ENCODE data around the gene THSD7A.

GRCh38 chr7:11341285-11341944, 490.6 kb downstream of the THSD7A start:
- peak; percentile 82 for TF ChIP-seq CTCF (IDR thresholded peaks at IDR 0.05; ENCODE audit: poor library complexity)
- TF ChIP-seq EZH2phosphoT487 (IDR thresholded peaks at IDR 0.05; ENCODE audit: low read depth, severe bottlenecking, unreplicated experiment), result no peak
- no peak for TF ChIP-seq EZH2 (IDR thresholded peaks at IDR 0.05; ENCODE audit: borderline replicate concordance)

All from hepatocyte (in vitro differentiated cells).